ENCODE data around the gene ARHGAP10. TPM values are rescaled to one million over a fixed set of nuclear protein-coding genes. Genes with fewer than 3 reads are reported as not detected.
A peak's percentile ranks its signal among the peaks of the same experiment; 100 is the strongest.

Gene ARHGAP10
- total RNA-seq, 1 donor from 2014 or later, result 25.5 TPM

- Mint-ChIP-seq H3K36me3 (peaks cover 20% of the 10 kb centered on the region), H3K4me3 (no peak overlapping the region), H3K4me1 (ENCODE audit: unreplicated experiment) (peaks cover 17% of the 10 kb centered on the region), H3K27me3 (no peaks in the 10 kb centered on the region), H3K27ac (peak overlapping the region; percentile 42), H3K9me3 (no peaks in the 10 kb centered on the region)
- TF ChIP-seq CTCF (conservative IDR thresholded peaks at IDR 0.05), result no peak
- no peak for DNase-seq (ENCODE audit: extremely low spot score, unreplicated experiment)
Observed at GRCh38 chr4:148007792-148008191, 275.9 kb downstream of the ARHGAP10 start.

GRCh38 chr4:148015058-148015457 is 283.2 kb downstream of the ARHGAP10 start:
- H3K27me3 Mint-ChIP-seq, result no peaks in the 10 kb centered on the region
- H3K27ac Mint-ChIP-seq, result no peak overlapping the region
- no peaks in the 10 kb centered on the region for H3K9me3 Mint-ChIP-seq
- TF ChIP-seq CTCF (conservative IDR thresholded peaks at IDR 0.05), result no peak
- H3K4me3 Mint-ChIP-seq, result no peak overlapping the region
- no peak for DNase-seq (ENCODE audit: extremely low spot score, unreplicated experiment)
- H3K36me3 Mint-ChIP-seq, result peaks cover 7% of the 10 kb centered on the region
- peaks cover 4% of the 10 kb centered on the region for H3K4me1 Mint-ChIP-seq (ENCODE audit: unreplicated experiment)

- TF ChIP-seq CTCF (conservative IDR thresholded peaks at IDR 0.05), result no peak
- no peak for DNase-seq (ENCODE audit: extremely low spot score, unreplicated experiment)
- Mint-ChIP-seq H3K27me3 (no peaks in the 10 kb centered on the region), H3K4me1 (ENCODE audit: unreplicated experiment) (peaks cover 4% of the 10 kb centered on the region), H3K36me3 (peaks cover 7% of the 10 kb centered on the region), H3K4me3 (no peak overlapping the region), H3K9me3 (no peaks in the 10 kb centered on the region), H3K27ac (no peak overlapping the region)
Observed at GRCh38 chr4:148015468-148015867, 283.6 kb downstream of the ARHGAP10 start.

GRCh38 chr4:148016063-148016637 is 284.3 kb downstream of the ARHGAP10 start:
- no peak for TF ChIP-seq CTCF (conservative IDR thresholded peaks at IDR 0.05)
- Mint-ChIP-seq H3K36me3 (peaks cover 4% of the 10 kb centered on the region), H3K27ac (no peak overlapping the region), H3K4me3 (no peak overlapping the region), H3K4me1 (ENCODE audit: unreplicated experiment) (peaks cover 4% of the 10 kb centered on the region), H3K9me3 (no peaks in the 10 kb centered on the region), H3K27me3 (no peaks in the 10 kb centered on the region)
- no peak for DNase-seq (ENCODE audit: extremely low spot score, unreplicated experiment)

- no peak overlapping the region for H3K4me3 Mint-ChIP-seq
- H3K9me3 Mint-ChIP-seq, result no peaks in the 10 kb centered on the region
- peaks cover 9% of the 10 kb centered on the region for H3K4me1 Mint-ChIP-seq (ENCODE audit: unreplicated experiment)
- H3K27me3 Mint-ChIP-seq, result no peaks in the 10 kb centered on the region
- H3K36me3 Mint-ChIP-seq, result peaks cover 7% of the 10 kb centered on the region
- no peak overlapping the region for H3K27ac Mint-ChIP-seq
- DNase-seq (ENCODE audit: extremely low spot score, unreplicated experiment), result no peak
- TF ChIP-seq CTCF (conservative IDR thresholded peaks at IDR 0.05), result no peak
Observed at GRCh38 chr4:148017801-148018200, 285.9 kb downstream of the ARHGAP10 start.

- no peak overlapping the region for H3K27ac Mint-ChIP-seq
- DNase-seq (ENCODE audit: extremely low spot score, unreplicated experiment), result no peak
- H3K4me3 Mint-ChIP-seq, result no peak overlapping the region
- peaks cover 22% of the 10 kb centered on the region for H3K36me3 Mint-ChIP-seq
- H3K4me1 Mint-ChIP-seq (ENCODE audit: unreplicated experiment), result peaks cover 5% of the 10 kb centered on the region
- TF ChIP-seq CTCF (conservative IDR thresholded peaks at IDR 0.05), result no peak
- no peaks in the 10 kb centered on the region for H3K27me3 Mint-ChIP-seq
- no peaks in the 10 kb centered on the region for H3K9me3 Mint-ChIP-seq
Observed at GRCh38 chr4:148021686-148022085, 289.8 kb downstream of the ARHGAP10 start.
